ENCODE results near the gene ARID1B.

Gene ARID1B

DNA sequence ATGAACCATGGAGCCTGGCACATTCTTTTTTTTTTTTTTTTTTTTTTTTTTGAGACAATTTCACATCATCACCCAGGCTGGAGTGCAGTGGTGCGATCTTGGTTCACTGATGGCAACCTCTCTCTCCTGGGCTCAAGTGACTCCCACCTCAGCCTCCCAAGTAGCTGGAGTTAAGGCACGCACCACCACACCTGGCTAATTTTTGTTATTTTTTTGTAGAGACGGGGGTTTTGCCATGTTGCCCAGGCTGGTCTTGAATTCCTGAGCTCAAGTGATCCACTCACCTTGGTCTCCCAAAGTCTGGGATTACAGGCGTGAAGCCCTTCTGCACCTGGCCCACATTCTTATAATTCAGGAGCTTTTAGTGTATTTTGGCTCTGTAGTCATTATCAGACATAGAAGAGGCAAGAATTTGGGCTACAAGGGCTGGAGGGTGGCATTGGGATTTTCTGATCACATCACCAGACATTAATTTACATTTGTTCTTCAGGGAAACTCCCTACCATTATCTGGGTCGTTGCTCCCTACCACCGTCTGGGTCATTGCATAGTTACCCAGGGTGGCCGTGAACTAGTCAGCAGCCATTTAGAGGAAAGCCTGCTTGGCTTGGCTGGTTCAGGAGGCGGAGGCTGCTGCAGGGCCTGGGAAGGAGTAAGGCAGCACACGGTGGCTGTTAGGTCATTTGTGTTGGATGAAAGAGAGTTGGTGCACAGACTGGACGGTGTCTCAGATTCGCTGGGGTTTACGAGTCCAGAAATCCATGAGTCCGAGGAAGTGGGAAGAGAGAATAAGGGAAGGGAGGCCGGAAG lies 17.6 kb downstream of the ARID1B start:
- DNase-seq: no peak

DNA sequence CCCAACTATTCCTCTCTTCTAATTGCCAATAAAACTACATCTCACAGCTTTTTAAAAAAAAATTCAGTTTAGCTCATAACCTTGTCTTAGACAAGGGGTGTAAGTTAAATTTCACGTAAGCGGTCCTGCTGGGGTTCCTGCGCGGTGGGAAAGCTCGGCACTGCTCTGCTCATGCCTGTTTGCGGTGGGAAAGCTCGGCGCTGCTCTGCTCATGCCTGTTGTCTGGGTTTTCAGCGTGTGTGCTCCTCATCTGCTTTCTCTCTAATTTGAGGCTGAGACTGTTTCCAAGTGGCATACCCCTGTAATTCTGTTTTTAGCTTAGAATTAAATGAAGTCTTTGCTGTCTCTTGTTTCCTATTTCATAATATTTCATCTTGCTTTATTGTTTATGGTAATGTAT lies 18.6 kb downstream of the ARID1B start:
- no peak for DNase-seq

DNA sequence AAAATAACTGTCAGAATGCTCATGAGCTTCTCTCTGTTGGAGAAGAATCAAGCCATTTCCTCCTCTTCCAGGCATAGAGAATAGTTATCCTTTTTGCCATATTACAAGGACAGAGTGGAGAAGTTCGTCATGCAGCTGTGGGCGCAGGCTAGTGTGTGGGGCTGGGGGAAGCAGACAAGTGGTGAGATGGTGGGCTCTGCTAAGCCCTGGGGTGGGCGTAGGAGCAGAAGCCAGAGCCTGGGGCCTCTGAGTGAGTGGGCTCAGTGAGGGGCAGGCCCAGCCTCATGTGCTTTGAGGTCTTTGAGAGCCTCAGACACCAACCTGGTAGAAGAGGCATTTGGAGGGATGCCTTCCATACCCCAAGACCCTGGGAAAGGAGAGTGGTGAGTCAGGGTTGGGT lies 19.4 kb downstream of the ARID1B start:
- DNase-seq: no peak

DNA sequence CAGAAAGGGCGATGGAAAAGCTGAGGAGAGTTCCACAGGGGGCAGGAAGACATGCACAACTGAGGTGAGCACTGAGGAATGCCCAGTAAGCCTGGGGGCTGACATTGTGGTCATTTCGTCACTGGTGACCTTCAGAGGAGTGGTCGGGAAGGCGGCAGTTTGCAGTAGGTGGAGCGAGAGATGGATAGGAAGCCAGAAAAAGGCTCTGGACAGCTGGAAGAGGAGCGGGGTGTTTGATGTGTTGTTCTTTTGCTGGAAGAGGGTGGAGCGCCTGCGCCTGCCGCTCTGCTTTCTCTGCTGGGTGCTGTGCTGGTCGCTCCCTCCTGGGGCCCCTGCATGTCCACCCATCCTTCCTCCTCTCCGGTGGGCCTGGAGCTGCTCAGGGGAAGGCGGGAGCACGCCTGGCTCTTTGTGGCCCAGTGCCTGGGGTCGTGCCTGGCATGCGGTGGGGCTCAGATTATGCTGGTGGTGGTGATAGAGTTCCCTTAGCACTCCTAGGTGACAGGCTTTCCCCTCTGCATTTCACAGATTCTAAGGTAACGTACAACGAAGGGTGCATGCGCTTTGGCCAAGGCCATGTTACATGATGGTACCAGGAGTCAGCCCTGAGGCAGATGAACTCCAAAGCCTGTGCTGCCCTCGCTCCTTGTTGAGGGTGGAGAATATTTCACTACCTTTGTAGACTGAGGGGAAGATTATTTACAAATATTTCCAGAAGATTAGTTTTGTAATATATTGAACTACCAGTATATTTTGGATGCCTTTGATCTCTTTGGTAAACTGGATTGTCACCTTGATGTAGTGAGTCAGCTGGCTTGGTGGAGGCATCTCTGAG lies 20.9 kb downstream of the ARID1B start:
- no peak for DNase-seq

DNA sequence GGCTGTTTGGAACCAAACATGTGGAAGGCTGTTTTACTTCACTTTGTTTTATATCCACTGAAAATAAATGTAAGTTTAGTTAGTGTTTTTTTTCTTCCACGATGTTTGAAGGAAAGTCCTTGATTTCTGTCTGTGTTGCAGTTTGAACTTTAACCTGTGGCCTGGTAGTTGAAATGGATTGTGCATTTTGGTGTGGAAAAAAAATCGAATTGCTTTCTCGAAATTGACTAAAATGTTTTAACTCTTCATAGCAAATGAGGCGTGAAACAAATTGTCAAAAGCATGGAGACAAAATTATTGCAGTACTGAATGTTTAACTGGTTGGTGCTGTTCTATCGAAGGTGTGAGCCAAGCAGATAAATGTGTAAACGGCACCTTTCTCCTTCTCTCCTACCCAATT lies 24.5 kb downstream of the ARID1B start:
- DNase-seq: no peak

DNA sequence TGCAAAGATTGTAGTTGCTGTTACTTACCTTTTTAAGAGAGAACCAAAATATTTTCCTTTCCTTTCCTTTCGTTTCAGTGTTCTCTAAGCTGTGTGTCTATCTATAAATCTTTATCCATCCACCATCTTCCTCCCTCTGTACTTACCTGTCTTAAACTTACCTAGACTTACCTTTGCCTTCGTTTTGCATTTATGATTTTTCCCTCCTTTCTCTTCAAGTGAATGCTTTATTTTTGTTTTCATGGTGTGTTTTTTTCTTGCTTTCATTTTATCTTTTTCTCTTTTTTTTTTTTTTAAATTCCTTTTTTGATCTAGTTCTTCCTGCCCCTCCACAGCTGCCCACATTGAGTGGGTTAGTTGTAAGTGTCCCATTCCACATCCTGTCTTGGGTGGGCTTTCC lies 26.2 kb downstream of the ARID1B start:
- no peak for DNase-seq

DNA sequence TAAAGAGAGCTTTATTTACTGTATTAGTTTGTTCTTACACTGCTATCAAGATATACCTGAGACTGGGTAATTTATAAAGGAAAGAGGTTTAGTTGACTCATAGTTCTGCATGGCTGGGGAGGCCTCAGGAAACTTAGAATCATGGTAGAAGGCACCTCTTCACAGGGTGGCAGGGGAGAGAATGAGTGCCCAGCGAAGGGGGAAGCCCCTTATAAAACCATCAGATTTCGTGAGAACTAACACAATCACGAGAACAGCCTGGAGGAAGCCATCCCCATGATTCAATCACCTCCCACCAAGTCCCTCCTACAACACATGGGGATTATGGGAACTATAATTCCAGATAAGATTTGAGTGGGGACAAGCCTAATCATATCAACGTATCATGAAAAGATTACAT lies 27.2 kb downstream of the ARID1B start:
- DNase-seq: no peak

DNA sequence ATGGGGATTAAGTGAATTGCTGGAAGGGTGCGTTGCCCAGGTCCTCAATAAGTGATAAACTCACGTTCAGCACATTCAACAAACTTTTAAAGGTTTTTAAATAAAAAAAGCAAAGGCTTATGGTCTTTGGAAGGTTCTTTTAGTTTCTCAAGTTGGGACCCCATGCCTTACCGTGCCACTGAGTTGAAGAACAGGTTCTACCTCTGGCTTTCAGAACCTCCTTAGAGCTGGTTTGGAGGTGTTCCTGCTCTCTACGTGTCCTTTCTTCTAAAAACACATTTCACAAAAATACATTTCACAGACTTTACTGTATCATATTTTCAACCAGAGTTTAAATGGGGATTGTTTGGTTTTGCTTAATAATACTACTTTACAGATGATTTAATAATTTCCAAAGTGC lies 29.0 kb downstream of the ARID1B start:
- no peak for DNase-seq

DNA sequence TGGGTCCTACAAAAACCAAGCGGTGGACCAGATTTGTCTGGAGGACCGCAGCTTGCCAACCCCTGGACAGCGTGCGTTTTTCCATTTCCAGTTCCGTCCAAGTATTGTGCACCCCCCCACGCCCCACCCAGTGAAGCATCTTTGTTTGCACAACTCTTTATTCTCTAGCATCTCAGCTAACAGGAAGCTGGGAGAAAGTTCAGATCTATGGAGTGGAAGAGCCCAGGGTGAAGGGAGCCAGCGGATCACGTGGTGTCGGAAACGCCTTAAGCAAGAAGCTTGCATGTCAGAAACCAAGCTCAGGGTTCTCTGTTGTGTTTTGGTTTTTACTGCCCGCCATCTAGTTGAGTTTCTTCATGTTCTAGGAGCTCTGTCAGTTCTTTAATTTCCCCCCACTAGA lies 29.9 kb downstream of the ARID1B start:
- no peak for DNase-seq

DNA sequence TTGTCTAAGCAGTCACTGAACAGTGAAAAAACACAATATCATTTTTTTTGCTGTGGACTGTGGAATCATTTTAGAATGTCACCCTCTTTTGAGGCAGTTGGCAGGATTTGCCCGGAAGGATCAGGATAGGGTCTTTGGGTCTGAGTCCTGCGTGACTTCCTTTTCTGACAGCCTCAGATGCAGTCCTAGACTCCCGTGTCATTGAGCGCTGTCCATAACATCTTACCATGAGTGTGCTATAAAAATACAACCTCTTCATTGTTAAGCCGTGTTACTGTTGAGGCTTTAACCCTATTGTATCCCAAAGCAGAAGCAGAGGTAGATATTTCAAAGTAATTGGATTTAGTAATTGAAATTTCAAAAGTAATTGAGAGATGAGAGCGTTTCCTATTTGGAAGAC lies 30.6 kb downstream of the ARID1B start:
- no peak for DNase-seq

DNA sequence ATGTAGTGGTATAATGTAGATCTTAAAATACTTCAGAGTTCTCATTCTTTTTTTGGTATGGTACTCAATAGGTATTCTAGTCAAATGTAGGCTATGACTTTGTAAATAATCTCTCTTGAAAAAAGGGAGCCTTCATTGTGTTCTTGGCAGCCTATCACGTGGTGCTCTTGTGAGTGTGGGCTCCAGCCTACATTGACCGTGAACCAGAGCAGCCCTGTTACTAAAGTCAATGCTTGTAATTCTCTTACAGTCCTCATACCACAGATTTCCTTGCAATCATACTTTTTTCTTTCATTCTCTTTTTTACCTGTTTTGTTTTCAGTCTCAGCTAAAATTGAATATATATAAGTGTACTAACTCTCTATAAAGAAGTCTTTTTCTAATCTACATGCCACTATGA lies 31.1 kb downstream of the ARID1B start:
- no peak for DNase-seq

DNA sequence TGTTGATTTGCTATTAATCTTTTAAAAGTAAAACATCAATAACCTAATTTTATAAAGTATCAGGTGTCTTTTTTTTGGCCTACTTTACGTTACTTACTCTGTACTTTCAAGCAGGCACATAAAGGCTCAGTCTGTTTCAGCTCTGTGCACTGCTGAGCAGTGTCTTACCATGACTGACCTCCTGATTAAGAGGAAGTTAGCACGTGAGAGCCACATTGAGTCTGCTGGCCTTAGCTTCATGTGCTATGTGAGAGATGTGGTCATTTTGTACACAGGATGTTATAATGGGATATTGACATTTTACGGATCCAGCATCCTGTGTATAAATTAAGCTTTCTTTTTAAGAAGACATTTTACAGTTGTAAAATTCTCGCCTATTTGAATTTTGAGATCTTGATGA lies 31.9 kb downstream of the ARID1B start:
- no peak for DNase-seq

DNA sequence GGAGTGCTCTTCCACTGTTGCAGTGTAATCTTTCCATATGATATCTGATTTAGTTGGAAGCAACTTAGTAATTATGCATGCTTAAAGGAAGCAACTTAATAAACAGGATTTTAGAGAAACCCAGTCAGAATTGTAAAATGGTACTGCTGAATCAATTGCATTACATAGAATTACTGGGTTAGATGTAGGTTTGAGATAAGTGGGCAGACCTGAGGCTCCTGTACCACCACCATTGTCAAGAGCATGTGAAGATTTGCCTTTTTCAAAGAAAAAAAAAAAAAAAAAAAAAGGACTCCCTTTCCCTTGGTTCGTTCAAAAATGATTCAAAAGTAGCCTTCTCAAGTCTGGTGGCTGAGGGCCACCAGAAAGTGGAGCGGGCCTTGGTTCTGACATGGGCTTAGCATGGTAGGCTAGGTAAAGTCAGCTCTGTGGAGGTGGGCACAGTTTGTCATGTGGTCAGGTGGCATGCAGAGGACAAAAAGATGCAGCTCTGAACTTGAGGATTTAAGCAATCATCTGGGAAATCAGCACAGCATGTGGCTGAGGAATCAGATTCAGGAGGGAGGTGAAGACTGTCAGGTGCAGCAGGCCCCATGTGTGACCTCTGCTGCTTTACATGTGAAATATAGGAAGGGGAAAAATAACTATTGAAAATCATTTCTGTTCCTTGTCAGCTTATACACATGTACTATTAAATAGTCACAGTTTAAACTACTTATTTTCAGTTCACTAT lies 32.4 kb downstream of the ARID1B start:
- no peak for DNase-seq

DNA sequence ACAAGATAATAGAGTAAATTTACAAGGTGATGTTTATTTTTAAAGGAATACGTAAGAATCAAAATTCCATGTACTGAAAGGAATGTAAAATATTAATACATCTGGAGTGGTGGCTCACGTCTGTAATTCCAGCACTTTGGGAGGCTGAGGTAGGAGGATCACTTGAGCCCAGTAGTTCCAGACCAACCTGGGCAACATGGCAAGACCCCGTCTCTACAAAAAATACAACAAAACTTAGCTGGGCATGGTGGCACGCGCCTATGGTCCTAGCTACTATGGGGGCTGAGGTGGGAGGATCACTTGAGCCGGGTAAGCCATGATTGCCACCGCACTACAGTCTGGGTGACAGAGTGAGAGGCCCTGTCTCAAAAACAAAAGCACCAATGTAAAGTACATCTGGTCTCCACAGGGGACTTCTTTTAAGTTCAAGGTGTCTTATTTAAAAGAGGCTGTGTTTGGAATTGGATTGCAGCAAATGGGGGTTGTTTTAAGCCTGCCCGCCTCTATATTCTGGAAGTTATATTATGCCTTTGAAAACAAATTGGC lies 36.9 kb downstream of the ARID1B start:
- no peak for DNase-seq

DNA sequence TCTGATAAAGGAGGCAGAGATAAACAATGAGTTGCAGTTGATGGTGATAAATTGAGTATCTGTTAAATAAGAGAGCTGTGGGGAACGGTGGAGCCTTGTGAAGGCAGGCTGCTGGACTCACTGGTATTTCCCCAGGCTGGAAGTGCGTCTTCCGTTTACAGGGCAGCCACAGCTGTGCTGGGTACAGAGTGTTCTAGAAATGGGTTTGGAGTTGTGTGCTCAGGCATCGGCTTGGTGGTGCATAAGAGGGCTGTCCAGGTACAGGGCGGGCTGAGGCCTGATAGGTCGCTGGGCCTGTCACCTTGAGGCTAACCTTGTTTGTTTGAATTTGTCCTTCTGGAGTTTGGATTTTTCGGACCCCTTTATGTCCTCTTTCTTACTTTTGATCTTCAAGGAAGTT lies 39.3 kb downstream of the ARID1B start:
- no peak for DNase-seq

DNA sequence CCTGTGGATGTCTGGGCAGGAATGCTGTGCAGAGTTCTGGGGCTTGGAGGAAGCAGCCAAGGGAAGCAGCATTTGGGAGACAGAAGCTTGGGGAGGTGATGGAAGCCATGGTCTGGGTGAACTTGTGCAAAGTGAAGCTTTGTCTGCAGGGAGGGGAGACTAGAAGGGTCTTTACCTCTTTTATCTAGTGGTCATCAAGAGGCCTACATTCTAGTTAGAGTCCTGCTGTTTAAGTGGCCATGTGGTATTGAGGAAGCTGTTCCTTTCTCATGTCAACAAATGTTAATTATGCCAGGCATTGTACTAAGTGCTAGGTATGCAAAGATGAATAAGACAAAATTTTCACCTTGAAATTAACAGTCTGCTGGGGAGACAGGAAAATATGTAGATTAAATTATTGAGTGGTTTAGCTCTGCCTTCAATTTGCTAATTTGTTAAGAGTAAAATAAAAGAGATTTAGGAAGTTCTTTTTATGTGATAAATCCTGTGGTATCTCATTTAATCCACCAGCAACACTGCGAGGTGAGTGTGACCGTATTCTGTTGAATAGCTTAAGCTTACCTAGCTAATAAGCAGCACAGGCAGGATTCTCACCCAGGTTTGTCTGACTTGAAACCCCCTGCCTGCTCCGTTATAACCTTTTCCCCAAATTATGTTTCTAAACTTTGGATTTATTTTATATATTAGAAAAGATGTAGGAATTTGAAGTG lies 43.1 kb downstream of the ARID1B start:
- DNase-seq: no peak

DNA sequence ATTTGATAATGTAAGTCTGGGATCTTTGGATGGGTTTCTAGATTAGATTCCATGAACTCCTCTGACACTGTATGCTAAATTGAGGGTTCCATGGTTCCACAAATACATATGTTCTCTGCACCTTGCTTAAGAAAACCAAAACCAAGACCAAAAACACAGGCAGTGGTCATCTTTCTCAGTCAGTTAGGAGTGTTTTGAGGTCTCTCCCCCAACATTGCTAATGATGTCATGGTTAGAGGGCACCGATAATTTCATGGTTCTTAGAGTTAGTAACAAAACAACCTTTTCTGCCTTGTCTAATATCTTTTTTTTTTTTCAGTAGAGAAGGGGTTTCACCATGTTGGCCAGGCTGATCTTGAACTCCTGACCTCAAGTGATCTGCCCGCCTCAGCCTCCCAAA lies 44.5 kb downstream of the ARID1B start:
- no peak for DNase-seq

DNA sequence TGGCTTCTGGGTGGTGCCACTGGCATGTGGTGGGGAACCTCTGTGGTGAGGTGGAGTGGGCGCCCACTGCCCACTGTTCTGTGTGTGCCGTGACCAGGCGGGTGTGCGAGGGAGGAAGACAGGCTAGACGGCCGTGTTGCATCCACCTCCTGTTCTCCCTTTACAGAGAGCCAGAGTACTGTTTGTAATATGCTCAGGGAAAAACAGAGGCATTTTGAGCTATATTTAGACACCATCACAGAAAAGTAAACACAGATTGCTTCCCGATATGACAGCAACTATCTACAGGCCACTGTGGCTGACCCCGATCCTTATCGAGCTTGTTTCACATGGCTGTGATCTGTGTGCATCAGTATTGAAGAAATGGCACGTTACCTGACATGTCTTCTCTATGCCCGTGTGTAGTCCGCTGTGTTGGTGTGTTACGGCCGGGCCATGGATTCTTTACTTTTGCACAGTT lies 45.6 kb downstream of the ARID1B start:
- no peak for DNase-seq

DNA sequence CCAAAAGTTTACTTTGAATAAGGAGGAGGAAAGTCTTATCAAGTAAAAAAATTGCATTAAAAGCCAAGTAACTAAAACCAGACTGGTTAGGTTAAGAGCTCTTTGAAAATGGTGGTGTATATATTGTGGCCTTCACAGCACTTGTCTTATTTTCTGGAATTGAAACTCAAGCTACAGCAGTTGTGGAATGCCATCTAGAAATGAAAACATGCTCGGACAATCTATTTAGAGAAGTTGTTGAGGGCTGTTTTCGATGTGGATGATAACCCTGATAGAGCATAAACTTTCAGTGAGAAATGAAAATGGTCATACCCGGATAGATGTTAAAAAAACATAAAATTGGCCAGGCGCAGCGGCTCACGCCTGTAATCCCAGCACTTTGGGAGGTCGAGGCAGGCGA lies 47.0 kb downstream of the ARID1B start:
- DNase-seq: no peak

DNA sequence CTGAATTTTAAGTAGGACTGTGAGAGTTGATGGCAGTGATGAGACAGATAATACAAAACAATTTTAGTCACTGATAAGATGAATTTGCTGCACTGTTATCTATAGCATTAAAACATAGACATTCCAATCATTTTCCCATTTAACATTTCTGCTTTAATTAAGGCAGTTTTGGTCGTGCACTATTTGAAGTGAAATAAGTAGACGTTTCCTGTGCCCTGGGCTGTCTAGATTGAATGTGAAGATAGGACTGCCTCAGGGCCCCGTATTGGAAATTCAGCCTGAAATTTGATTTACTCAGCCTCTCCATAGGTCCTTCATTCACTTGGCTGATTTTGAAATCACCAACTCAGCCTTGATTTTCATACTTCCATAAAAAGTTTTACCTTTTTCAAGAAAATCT lies 48.3 kb downstream of the ARID1B start:
- no peak for DNase-seq

DNA sequence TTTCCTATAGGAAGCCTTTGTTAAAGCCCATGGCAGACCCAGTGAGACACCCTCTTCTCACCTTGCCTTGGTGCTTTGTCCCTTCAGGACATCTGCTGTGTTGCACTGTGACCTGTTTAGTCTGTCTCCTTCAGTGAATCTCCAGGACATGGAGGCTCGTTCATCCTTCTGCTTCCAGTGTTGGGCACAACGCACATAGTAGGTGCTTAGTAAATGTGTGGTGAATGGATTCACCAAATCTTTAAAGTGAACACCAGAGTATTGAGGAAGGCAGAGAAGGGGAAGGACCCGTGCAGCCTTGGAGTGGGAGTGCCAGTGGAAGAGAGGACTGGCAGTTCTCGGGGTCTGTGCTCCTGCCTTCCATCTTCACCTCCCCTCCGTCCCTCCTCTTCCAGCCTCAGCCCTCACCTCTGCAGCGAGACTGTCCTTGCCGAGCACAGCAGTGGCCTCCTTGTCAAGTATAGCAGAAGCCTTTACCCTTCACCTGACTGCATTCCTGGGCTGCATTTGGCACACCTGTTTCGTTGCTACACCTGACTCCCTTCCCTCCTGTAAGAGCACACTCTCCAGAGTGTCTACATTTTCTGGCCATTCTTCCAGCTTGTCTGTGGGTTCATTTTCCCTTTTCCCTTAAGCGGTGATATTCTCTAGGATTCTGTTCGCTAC lies 49.2 kb downstream of the ARID1B start:
- DNase-seq: no peak

DNA sequence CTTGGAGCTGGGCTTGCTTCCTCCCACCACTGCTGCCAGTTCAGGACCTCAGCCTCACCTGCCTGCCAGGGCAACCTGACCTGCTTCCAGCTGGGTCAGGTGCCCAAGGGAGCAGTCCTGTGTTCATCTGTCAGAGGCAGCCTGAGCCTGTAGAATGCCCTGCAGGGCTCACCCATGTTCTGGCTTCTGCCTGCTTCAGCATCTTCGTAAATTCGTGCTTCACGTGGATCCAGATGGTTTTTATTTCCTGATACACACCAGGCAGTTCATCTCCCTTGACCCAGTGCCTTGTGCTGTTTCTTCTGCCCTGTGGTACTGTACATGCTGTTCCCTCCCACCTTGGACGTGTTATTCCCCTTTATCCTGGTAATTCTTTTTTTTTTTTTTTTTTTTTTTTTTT lies 50.2 kb downstream of the ARID1B start:
- DNase-seq: no peak

Data from effector CD4-positive, alpha-beta T cell (primary cell).